GM19438 (cell line): ENCODE data around the gene SMARCA4.

ENCODE experiments used
- ATAC-seq: cut with Tn5 transposase; IDR thresholded peaks from one replicate; pipeline ENCODE4 v1.9.1; 2021; ENCODE audit warnings: low read depth; ENCODE audit not compliant: unreplicated experiment

The SMARCA4 gene

GRCh38 chr19:11007385-11007784 lies 46.6 kb downstream of the SMARCA4 start:
- no peak for ATAC-seq

- no peak for ATAC-seq
Measured at GRCh38 chr19:11007962-11008532, 47.2 kb downstream of the SMARCA4 start.

GRCh38 chr19:11010041-11010440 lies 49.2 kb downstream of the SMARCA4 start:
- ATAC-seq, result no peak

DNA sequence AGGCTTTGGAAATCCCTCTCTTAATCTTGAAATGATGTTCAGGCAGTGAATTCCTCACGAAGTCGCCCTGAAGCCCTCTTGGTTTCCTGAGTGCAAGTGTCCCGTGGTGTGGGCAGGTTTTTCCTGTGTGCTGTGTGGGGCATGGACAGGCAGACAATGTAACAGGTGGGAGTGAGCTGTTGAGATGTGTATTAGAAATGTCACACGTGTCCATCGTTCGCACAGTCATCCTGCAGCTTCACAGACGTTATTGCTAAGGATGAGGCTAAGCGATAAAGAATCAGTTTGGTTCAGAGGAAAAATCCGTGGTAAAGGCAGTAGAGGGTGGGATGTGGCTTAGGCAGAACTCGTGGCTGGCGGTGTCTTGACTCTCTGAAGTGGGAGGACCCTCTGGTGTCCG lies 51.7 kb downstream of the SMARCA4 start:
- ATAC-seq, result no peak

DNA sequence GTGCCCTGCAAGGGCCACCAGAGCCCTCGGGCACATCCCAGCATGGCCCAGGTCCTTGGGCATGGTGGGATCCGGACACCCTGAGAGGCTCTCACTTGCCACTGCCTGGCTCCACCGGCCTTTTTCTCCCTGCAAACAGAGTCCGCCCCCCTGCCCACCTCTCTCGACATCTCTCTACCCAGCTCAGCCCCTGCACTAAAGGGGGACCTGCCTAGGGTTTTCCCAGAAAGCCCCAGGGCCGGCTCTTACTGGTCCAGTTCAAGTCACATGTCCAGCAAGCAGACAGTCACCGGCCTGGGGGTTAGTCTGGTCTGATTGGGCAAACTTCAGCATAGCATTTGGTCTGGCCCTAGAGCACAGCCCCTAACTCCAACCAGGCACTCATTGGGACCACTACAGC lies 52.9 kb downstream of the SMARCA4 start:
- ATAC-seq, result no peak

DNA sequence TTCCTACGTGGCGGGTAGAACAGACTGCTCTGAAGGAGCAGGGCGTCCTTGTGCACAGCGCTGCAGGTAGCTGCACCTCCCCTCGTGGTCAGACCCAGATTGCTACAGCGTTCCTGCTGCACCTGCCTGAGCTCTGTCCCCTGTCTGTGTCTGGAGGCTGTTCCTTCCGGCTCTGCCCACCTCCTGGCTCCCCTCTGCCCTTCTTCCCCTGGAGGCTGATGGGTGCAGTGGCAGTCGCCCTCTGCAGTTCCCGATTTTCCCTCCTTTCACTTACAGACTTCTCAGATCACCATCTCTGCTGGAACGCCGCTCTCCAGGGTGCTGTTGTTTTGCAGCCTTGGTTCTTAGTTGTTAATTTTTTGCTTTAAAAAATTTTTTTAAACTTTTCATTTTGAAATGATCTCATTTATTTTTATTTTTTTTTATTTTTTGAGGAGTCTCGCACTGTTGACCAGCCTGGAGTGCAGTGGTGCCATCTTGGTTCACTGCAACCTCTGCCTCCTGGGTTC lies 53.6 kb downstream of the SMARCA4 start:
- no peak for ATAC-seq

GRCh38 chr19:11016631-11017030 lies 55.8 kb downstream of the SMARCA4 start:
- no peak for ATAC-seq

- no peak for ATAC-seq
Measured at GRCh38 chr19:11017275-11018035, 56.6 kb downstream of the SMARCA4 start.

DNA sequence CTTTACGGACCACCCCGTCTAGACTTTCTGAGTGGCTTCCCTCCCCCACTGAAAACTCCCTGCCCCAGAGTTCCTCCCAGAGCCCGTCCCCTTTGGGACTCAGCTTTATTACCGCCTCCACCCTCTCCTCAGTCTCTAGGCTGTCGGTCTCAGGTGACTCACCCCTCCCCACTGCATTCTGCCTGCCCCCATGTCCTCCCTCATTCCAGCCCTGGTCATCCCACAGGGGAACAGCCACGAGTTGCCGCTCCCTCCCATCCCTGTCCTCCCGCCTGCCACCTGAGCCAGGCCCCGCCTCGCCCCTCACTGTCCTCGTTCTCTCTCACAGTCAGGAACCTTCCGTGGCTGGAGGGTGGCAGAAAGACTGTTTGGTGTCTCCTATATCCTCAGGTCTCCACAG lies 57.3 kb downstream of the SMARCA4 start:
- no peak for ATAC-seq

DNA sequence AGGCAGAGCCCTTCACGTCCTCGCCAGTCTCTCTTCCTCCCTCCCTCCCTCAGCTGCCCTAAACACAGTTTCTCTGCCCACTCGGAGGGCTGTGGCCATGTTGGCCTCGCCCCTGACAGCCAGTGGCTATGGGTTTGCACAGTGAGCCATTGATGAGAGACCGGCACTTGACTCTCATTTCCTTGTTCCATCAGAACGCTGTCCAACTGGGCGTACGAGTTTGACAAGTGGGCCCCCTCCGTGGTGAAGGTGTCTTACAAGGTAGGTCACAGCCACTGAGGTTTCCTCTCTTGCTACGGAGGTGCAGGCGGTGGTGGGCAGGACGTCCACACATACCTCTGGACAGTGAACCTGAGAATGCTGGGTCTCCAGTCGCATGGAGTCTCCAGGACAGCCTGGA lies 57.9 kb downstream of the SMARCA4 start:
- no peak for ATAC-seq

GRCh38 chr19:11019262-11019661 lies 58.4 kb downstream of the SMARCA4 start:
- no peak for ATAC-seq

DNA sequence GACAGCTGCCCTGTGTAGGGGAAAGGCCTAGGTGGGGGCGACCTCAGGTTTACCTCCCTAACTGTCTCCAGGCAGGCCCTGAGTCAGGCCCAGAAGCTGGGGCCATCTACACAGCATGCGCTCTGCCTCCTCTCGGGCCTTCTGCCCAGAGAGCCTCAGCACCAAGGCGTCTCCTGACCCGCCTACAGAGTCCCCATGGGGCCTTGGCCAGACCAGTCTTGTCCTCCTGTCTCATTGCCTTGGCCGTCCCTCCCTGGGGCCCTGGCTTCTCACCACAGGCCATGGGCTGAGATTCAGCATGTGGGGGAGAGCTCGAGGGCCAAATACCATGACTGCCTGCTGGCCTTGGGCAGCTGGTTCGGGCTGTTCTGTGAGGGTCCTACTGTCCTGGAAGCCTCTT lies 59.0 kb downstream of the SMARCA4 start:
- no peak for ATAC-seq

GRCh38 chr19:11020423-11020822 lies 59.6 kb downstream of the SMARCA4 start:
- no peak for ATAC-seq

GRCh38 chr19:11020982-11021759 lies 60.3 kb downstream of the SMARCA4 start:
- no peak for ATAC-seq

DNA sequence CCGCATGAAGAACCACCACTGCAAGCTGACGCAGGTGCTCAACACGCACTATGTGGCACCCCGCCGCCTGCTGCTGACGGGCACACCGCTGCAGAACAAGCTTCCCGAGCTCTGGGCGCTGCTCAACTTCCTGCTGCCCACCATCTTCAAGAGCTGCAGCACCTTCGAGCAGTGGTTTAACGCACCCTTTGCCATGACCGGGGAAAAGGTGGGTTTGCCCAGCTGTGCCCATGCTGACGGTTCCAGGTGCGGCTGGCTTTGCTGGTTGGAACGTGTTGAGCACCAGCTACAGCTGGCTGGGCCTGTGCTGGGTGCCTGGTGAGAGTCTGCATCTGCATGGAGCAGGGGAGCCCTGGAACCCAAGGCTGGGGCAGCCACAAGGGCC lies 60.9 kb downstream of the SMARCA4 start:
- ATAC-seq, result no peak

- ATAC-seq, result no peak
Measured at GRCh38 chr19:11023016-11023415, 62.2 kb downstream of the SMARCA4 start.

- ATAC-seq, result no peak
Measured at GRCh38 chr19:11023710-11024109, 62.9 kb downstream of the SMARCA4 start.

GRCh38 chr19:11024259-11024658 lies 63.4 kb downstream of the SMARCA4 start:
- ATAC-seq, result no peak

DNA sequence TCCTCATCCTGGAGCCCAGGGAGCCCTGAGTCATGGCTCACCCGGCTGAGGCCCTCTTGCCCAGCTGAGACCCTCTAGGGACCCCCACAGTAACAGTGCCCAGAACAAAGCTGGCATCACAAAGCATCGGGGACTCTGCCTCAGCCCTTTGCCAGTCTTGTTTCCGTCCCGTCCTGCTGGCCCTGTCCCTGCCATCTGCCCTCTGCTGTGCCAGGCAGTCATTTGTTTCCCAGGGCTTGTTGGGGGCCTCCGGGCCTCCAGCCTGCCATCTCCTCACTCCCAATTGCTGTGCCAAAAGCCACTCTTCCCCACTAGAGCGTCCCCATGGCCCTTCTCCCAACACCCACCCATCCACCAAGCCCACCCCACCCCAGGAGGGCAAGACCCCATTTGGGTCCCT lies 64.2 kb downstream of the SMARCA4 start:
- ATAC-seq, result no peak

- no peak for ATAC-seq
Measured at GRCh38 chr19:11025445-11025844, 64.6 kb downstream of the SMARCA4 start.

DNA sequence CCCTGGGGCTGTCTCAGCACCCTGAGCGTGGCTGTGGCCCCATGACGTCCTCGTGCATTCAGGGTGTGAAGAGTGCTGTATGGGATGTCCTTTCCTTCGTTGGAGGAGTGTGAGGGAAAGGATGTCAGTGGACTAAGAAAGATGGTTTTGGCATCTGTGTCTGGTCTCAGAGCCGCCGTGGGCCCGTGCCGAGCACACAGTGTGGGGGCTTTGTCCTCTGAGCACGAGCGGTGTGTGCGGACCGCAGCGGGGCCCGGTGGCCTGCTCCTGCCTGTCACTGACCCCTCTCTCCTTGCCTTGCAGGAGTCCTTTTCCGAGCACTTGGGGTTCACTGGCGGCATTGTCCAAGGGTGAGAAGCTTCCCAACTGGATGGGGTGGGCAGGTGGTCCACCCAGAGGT lies 65.2 kb downstream of the SMARCA4 start:
- no peak for ATAC-seq

GRCh38 chr19:11027381-11027780 lies 66.6 kb downstream of the SMARCA4 start:
- no peak for ATAC-seq
